Measurements from ENCODE around the gene KCNT2. TPM values are rescaled to one million over a fixed set of nuclear protein-coding genes. Genes with fewer than 3 reads are reported as not detected.

Gene KCNT2
- total and polyA plus RNA-seq, 4 donors: 1.7 to 11.2 (median 6.8) TPM

- no peaks in the 10 kb centered on the region for H3K9me3 ChIP-seq (ENCODE audit: control insufficient read depth in 4 of 4, low read length in 3 of 4)
Observed at GRCh38 chr1:196377811-196378210, 230.4 kb downstream of the KCNT2 start.

GRCh38 chr1:196376630-196377328 is 231.5 kb downstream of the KCNT2 start:
- WGBS: 85% methylated on average over 4 of the region's 4 CpGs
- peaks cover 0 to 1% (median 0%) of the 10 kb centered on the region in 4 donors for H3K4me1 ChIP-seq (ENCODE audit: control insufficient read depth in 4 of 4, insufficient read depth in 4 of 4, low read length in 3 of 4)
- H3K27me3 ChIP-seq (ENCODE audit: control insufficient read depth in 4 of 4, insufficient read depth in 4 of 4, low read length in 3 of 4): no peaks in the 10 kb centered on the region
- H3K4me3 ChIP-seq (ENCODE audit: low read depth in 1 of 3, low read length in 3 of 3): no peak overlapping the region
- peaks cover 0 to 1% (median 0%) of the 10 kb centered on the region in 4 donors for H3K36me3 ChIP-seq (ENCODE audit: control insufficient read depth in 4 of 4, insufficient read depth in 3 of 4, low read depth in 1 of 4, low read length in 3 of 4)
- no peak for DNase-seq (ENCODE audit: low spot score)
- no peak overlapping the region for H3K27ac ChIP-seq (ENCODE audit: low read depth in 1 of 2, low read length in 2 of 2)
- TF ChIP-seq CTCF (IDR thresholded peaks at IDR 0.05; ENCODE audit: low read depth, low read length, missing input control) (no peak), ATF3 (IDR thresholded peaks at IDR 0.05) (no peak), JUND (IDR thresholded peaks at IDR 0.05) (no peak), HNF4A (conservative IDR thresholded peaks at IDR 0.05) (no peak), FOXA2 (IDR thresholded peaks at IDR 0.05) (no peak), MAX (IDR thresholded peaks at IDR 0.05) (no peak), YY1 (IDR thresholded peaks at IDR 0.05) (no peak), GABPA (IDR thresholded peaks at IDR 0.05 in 1 of 2, conservative IDR thresholded peaks at IDR 0.05 in 1 of 2) (no peak), FOXA1 (IDR thresholded peaks at IDR 0.05) (no peak), ZBTB33 (IDR thresholded peaks at IDR 0.05) (no peak), RAD21 (IDR thresholded peaks at IDR 0.05) (no peak), HNF4G (IDR thresholded peaks at IDR 0.05) (no peak), NR2F2 (IDR thresholded peaks at IDR 0.05) (no peak), SP1 (IDR thresholded peaks at IDR 0.05) (no peak), RXRA (IDR thresholded peaks at IDR 0.05) (no peak), REST (IDR thresholded peaks at IDR 0.05) (no peak), EGR1 (IDR thresholded peaks at IDR 0.05; ENCODE audit: low read depth in 2 of 2) (no peak), TAF1 (conservative IDR thresholded peaks at IDR 0.05) (no peak)
- no peaks in the 10 kb centered on the region for H3K9me3 ChIP-seq (ENCODE audit: control insufficient read depth in 4 of 4, low read length in 3 of 4)
- no peak overlapping the region for H3K9ac ChIP-seq (ENCODE audit: low read depth in 1 of 2, low read length in 2 of 2)

More at GRCh38 chr1:196377811-196378210, 230.4 kb downstream of the KCNT2 start:
- H3K4me1 ChIP-seq (ENCODE audit: control insufficient read depth in 4 of 4, insufficient read depth in 4 of 4, low read length in 3 of 4): peaks cover 0 to 1% (median 0%) of the 10 kb centered on the region in 4 donors
- WGBS: 89% methylated on average over 3 of the region's 3 CpGs
- no peak for DNase-seq (ENCODE audit: low spot score)
- no peaks in the 10 kb centered on the region for H3K36me3 ChIP-seq (ENCODE audit: control insufficient read depth in 4 of 4, insufficient read depth in 3 of 4, low read depth in 1 of 4, low read length in 3 of 4)
- H3K4me3 ChIP-seq (ENCODE audit: low read depth in 1 of 3, low read length in 3 of 3): no peak overlapping the region
- H3K27me3 ChIP-seq (ENCODE audit: control insufficient read depth in 4 of 4, insufficient read depth in 4 of 4, low read length in 3 of 4): no peaks in the 10 kb centered on the region
- no peak for TF ChIP-seq EGR1 (IDR thresholded peaks at IDR 0.05; ENCODE audit: low read depth in 2 of 2)
- TF ChIP-seq FOXA1 (IDR thresholded peaks at IDR 0.05): no peak
- TF ChIP-seq NR2F2 (IDR thresholded peaks at IDR 0.05): no peak
- H3K9ac ChIP-seq (ENCODE audit: low read depth in 1 of 2, low read length in 2 of 2): no peak overlapping the region
- no peak overlapping the region for H3K27ac ChIP-seq (ENCODE audit: low read depth in 1 of 2, low read length in 2 of 2)

Measured in liver (tissue), 9 donors.